Pancreas (tissue), 10 donors: ENCODE measurements around the gene PIK3CB. TPM values are rescaled to one million over a fixed set of nuclear protein-coding genes. Genes with fewer than 3 reads are reported as not detected.
"Not testable (repeated sequence)": the region's sequence is repeated elsewhere in the genome, so short reads cannot be mapped to it uniquely, and the experiment has no call there.

Experiments
- ATAC-seq, 4 donors: fragments of 200-7000 bp; cut with Tn5 transposase; one replicate each; pipeline versions ENCODE4 v1.8.0 to v1.9.1; 2020; ENCODE audit warnings: mild to moderate bottlenecking in 4 of 4, moderate library complexity in 4 of 4
- DNase-seq, 6 donors: peaks; one replicate each; pipeline ENCODE4 v3.0.0-alpha.2; 2020
- FAIRE-seq: peaks from 2 replicates; lab custom pipeline; 2012; peaks lifted over from hg19 to GRCh38; lab: Jason Lieb, UNC
- H3K27ac ChIP-seq, 4 donors: fragments of 200-600 bp; sonication (generic); 1 replicate in 3 of 4; 2 replicates in 1 of 4; pipeline versions ENCODE4 v1.5.0 to v1.8.0; 2020
- H3K27me3 ChIP-seq, 4 donors: fragments of 200-600 bp; one replicate each; pipeline ENCODE4 v1.8.0; 2021
- H3K36me3 ChIP-seq, 3 donors: fragments of 200-600 bp; sonication (generic) in 1 of 3; one replicate each; pipeline versions ENCODE4 v1.5.0 to v1.8.0; 2020 to 2021
- H3K4me1 ChIP-seq, 3 donors: fragments of 200-600 bp; one replicate each; pipeline ENCODE4 v1.8.0; 2021
- H3K4me3 ChIP-seq, 4 donors: fragments of 200-600 bp; sonication (generic) in 2 of 4; one replicate each; pipeline versions ENCODE4 v1.5.0 to v1.8.0; 2020 to 2021
- H3K9me3 ChIP-seq, 4 donors: fragments of 200-600 bp; one replicate each; pipeline ENCODE4 v1.8.0; 2021
- WGBS, 2 donors: extraction: QIAGEN DNeasy Blood & Tissue Kit; methylation state at CpG; one replicate each; pipeline ENCODE4 v1.1.7; 2013; 5-methylcytosine and 5-hydroxymethylcytosine counted together
- intact Hi-C, 3 donors: fragments of 100-400 bp; cut with DNase I; formaldehyde crosslinking; loops; one replicate each; pipeline versions ENCODE4 v1.11.1 to v1.14.2; 2022
- polyA plus RNA-seq, 2 donors: library from polyadenylated mRNA; stranded (reverse); fragments of 200-250 nt; gene quantifications; one replicate each; pipeline ENCODE4 v1.2.3, GENCODE V29; 2013
- total RNA-seq, 6 donors: library from RNA; stranded (reverse); fragmentation: NEBNext Ultra II Directional in 4 of 6; extraction: Animal tissue kit (Norgen Biotek cat#: 25700) in 4 of 6; gene quantifications; one replicate each; pipeline versions ENCODE4 v1.2.1 to v1.2.4, GENCODE V29; 2021 to 2023
- TF ChIP-seq, protein P1 (sequence below), 4 donors: fragments of 200-600 bp; sonication (generic) in 3 of 4; IDR thresholded peaks; one replicate each; pipeline versions ENCODE4 v1.5.0 to v1.8.0; 2021; ENCODE audit warnings: antibody characterized with exemption in 4 of 4
- donor health status: healthy with polysubstance abuse.
- donor health status: DM: no; HTN: no; CAD: no; lungs with moderate emphysema.
- donor health status: DM: no; HTN: no; CAD: no.
- donor health status: control.
- donor health status: control.
- donor health status: Bipolar disorder and iron deficiency.
- donor health status: DM: yes; HTN: yes; CAD: no.
- donor health status: DM: no; HTN: no; CAD: no.
- donor health status: DM: no; HTN: no; CAD: no.
- donor health status: DM: yes; HTN: yes; CAD: no.

Gene PIK3CB
- total and polyA plus RNA-seq, 8 donors, result 8.2 to 36.4 (median 24.4) TPM

DNA sequence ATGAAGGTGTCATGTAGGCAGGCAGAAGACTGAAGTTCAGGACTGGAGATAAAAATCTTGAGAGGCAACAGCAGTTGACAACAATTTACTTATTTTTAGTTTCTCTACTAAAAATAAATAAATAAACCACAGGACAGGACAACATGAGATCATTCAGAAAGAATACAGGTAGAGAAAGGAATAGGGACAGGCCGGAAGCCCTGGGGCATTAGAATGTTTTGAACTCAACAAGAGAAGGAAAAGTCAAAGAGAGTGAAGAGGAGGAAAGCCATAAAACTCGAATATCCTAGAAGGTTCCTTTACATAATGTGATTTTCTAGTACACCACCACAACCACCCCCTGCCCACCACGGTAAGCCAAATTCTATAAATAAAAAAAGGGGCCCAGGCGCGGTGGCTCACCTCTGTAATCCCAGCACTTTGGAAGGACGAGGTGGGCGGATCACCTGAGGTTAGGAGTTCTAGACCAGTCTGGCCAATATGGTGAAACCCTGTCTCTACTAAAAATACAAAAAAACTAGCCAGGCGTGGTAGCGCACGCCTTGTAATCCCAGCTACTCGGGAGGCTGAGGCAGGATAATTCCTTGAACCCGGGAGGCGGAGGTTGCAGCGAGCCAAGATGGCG lies 4.7 kb downstream of the PIK3CB start:
- H3K27ac ChIP-seq, result no peak overlapping the region
- no peaks in the 10 kb centered on the region for H3K9me3 ChIP-seq
- H3K27me3 ChIP-seq, result no peaks in the 10 kb centered on the region
- FAIRE-seq, result no peak
- no peak for DNase-seq
- no peak for ATAC-seq
- intact Hi-C loops, result no loop called here
- peaks cover 0 to 11% (median 4%) of the 10 kb centered on the region in 3 donors for H3K4me1 ChIP-seq
- 92 to 93% methylated on average over 15 of the region's 15 CpGs for WGBS, 2 donors
- no peak overlapping the region for H3K4me3 ChIP-seq
- H3K36me3 ChIP-seq, result no peaks in the 10 kb centered on the region
- TF ChIP-seq, protein P1, sequence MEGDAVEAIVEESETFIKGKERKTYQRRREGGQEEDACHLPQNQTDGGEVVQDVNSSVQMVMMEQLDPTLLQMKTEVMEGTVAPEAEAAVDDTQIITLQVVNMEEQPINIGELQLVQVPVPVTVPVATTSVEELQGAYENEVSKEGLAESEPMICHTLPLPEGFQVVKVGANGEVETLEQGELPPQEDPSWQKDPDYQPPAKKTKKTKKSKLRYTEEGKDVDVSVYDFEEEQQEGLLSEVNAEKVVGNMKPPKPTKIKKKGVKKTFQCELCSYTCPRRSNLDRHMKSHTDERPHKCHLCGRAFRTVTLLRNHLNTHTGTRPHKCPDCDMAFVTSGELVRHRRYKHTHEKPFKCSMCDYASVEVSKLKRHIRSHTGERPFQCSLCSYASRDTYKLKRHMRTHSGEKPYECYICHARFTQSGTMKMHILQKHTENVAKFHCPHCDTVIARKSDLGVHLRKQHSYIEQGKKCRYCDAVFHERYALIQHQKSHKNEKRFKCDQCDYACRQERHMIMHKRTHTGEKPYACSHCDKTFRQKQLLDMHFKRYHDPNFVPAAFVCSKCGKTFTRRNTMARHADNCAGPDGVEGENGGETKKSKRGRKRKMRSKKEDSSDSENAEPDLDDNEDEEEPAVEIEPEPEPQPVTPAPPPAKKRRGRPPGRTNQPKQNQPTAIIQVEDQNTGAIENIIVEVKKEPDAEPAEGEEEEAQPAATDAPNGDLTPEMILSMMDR (IDR thresholded peaks at IDR 0.05), result no peak

DNA sequence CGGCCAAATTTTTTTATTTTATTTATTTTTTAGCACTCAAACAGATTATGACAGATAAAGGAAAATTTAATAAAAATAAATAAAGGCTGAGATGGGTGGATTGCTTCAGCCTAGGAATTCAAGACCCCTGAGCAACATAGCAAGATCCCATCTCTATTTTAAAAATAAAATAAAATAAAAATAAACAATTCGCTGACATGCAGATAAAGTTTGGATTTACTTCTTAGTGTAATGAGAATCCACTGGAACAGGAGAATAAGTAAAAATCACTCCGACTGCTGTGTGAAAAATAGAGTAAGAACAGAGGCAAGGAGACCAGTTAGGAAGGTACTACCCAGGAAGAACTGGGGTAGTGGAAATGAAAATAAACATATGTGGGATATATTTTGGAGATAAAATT lies 5.6 kb downstream of the PIK3CB start:
- Histone ChIP-seq H3K27me3 (no peaks in the 10 kb centered on the region), H3K4me1 (peaks cover 0 to 12% (median 5%) of the 10 kb centered on the region in 3 donors), H3K4me3 (no peak overlapping the region), H3K27ac (no peak overlapping the region), H3K36me3 (no peaks in the 10 kb centered on the region), H3K9me3 (no peaks in the 10 kb centered on the region)
- FAIRE-seq (no peak), DNase-seq (no peak), ATAC-seq (no peak)
- 88 to 94% methylated on average over 3 of the region's 3 CpGs for WGBS, 2 donors
- TF ChIP-seq, protein P1 (IDR thresholded peaks at IDR 0.05), result no peak
- intact Hi-C loops, result no loop called here

DNA sequence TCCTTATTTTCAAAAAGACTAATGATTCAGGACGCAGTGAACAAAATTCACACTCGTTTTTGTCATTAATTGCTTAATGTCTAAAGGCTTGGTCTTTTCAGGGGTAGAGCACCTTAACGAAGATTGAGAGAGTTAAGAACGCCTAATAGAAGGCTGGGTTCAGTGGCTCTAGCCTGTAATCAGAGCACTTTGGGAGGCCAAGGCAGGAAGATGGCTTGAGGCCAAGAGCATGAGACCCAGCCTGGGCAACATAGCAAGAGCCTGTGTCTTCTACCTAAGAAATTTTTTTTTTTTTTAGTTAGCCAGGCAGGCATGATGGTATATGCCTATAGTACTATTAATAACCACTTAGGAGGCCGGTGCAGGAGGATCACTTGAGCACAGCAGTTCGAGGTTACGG lies 7.5 kb downstream of the PIK3CB start:
- Histone ChIP-seq H3K36me3 (no peaks in the 10 kb centered on the region), H3K4me3 (no peak overlapping the region), H3K9me3 (no peaks in the 10 kb centered on the region), H3K4me1 (peaks cover 0 to 13% (median 7%) of the 10 kb centered on the region in 3 donors), H3K27ac (no peak overlapping the region), H3K27me3 (no peaks in the 10 kb centered on the region)
- TF ChIP-seq, protein P1 (IDR thresholded peaks at IDR 0.05), result no peak
- intact Hi-C loops, result no loop called here
- DNase-seq (no peak), ATAC-seq (no peak), FAIRE-seq (no peak)
- WGBS, 2 donors, result 91 to 94% methylated on average over 7 of the region's 7 CpGs

DNA sequence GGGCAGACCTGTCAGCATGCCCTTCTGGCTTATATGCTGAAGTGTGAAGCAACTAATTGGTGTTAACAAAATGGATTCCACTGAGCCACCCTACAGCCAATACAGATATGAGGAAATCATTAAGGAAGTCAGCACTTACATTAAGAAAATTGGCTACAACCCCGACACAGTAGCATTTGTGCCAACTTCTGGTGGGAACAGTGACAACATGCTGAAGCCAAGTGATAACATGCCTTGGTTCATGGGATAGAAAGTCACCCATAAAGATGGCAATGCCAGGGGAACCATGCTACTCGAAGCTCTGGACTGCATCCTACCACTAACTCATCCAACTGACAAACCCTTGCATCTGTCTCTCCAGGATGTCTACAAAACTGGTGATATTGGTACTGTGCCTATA lies 9.4 kb downstream of the PIK3CB start:
- intact Hi-C loops, result no loop called here
- Histone ChIP-seq H3K36me3 (no peaks in the 10 kb centered on the region), H3K27ac (no peak overlapping the region), H3K27me3 (no peaks in the 10 kb centered on the region), H3K9me3 (no peaks in the 10 kb centered on the region), H3K4me1 (peaks cover 0 to 13% (median 7%) of the 10 kb centered on the region in 3 donors), H3K4me3 (no peak overlapping the region)
- no peak for FAIRE-seq
- ATAC-seq, result no peak
- DNase-seq, result no peak
- 19 to 28% methylated on average over 2 of the region's 2 CpGs for WGBS, 2 donors
- TF ChIP-seq, protein P1 (IDR thresholded peaks at IDR 0.05), result no peak

DNA sequence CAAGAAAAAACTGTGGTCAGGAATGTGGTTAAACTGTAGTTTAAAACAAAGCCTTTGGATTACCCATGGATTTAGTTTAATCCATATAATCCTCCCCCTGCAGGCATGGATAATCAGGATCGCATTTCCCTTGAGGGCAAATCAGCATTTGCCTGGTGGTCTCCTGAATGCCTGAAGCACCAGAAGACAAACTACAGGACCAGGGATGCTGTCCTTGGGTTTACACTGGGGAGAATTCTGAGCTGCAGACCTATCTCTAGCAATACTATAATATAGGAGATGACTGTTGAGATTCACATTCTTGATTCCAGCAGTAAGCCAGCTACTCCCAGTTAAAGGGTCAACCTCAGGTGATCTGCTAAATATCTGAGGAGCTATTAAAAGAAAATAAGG lies 10.6 kb downstream of the PIK3CB start:
- H3K27ac ChIP-seq, result peak overlapping the region in 1 of 4 donors; percentile 58
- ATAC-seq, result no peak
- FAIRE-seq, result no peak

DNA sequence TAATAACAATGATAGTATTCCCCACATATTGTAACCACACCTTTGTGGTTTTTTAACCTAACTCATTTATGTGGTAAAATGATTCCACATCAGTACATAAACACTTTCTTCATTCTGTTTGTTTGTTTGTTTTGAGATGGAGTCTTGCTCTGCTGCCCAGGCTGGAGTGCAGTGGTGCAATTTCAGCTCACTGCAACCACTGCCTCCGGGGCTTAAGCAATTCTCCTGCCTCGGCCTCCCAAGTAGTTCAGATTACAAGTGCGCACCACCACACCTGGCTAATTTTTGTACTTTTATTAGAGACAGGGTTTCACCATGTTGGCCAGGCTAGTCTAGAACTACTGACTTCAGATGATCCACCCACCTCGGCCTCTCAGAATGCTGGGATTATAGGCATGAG lies 14.3 kb downstream of the PIK3CB start:
- H3K4me3 ChIP-seq, ATAC-seq, H3K27ac ChIP-seq, intact Hi-C loops, H3K9me3 ChIP-seq, DNase-seq, FAIRE-seq, H3K36me3 ChIP-seq, H3K27me3 ChIP-seq: not testable (repeated sequence)
- WGBS, 2 donors, result 94 to 95% methylated on average over 4 of the region's 4 CpGs
- H3K4me1 ChIP-seq, result peaks cover 6 to 24% (median 14%) of the 10 kb centered on the region in 3 donors

More for the DNA sequence above, 10.6 kb downstream of the PIK3CB start:
- no peaks in the 10 kb centered on the region for H3K27me3 ChIP-seq
- no peak overlapping the region for H3K4me3 ChIP-seq
- no peaks in the 10 kb centered on the region for H3K9me3 ChIP-seq
- 70 to 74% methylated on average over 1 of the region's 1 CpG for WGBS, 2 donors
- H3K36me3 ChIP-seq, result no peaks in the 10 kb centered on the region
- intact Hi-C loops, result no loop called here
- peaks cover 0 to 13% (median 7%) of the 10 kb centered on the region in 3 donors for H3K4me1 ChIP-seq
- TF ChIP-seq, protein P1 (IDR thresholded peaks at IDR 0.05), result no peak
- no peak for DNase-seq
